Jurkat, Clone E6-1 (cell line): Measurements from ENCODE around the gene PKM. TPM values are rescaled to one million over a fixed set of nuclear protein-coding genes. Genes with fewer than 3 reads are reported as not detected.
"Not testable (repeated sequence)": the region's sequence is repeated elsewhere in the genome, so short reads cannot be mapped to it uniquely, and the experiment has no call there.

Experiments used
- DNase-seq: peaks from one replicate; pipeline ENCODE4 v3.0.0-alpha.2; 2011; ENCODE audit warnings: low read depth, low spot score
- H3K4me3 ChIP-seq: 2 replicates; pipeline ENCODE4 v1.5.1; 2011; ENCODE audit warnings: mild to moderate bottlenecking, low read length, control low read depth, moderate library complexity
- polyA plus RNA-seq: library from polyadenylated mRNA; unstranded; fragments of >200 nt; gene quantifications from one replicate; pipeline ENCODE4 v1.2.1, GENCODE V29; 2012; ENCODE audit warnings: missing spikeins; ENCODE audit not compliant: insufficient read length, insufficient read depth

PKM gene
- 1,111 TPM for polyA plus RNA-seq

- peak; percentile 99 for DNase-seq
Observed at GRCh38 chr15:72231066-72231832, at the start of gene PKM. Gene PKM (minus strand): TSS chr15:72231190. CDS start chr15:72219097, 12,093 bp downstream.

GRCh38 chr15:72280751-72281150 is 49.8 kb upstream of the PKM start:
- DNase-seq, result no peak
- H3K4me3 ChIP-seq, result no peak overlapping the region

More at GRCh38 chr15:72231066-72231832, at the start of gene PKM:
- H3K4me3 ChIP-seq, result peak within 1 kb of the TSS; percentile 93

- no peak for DNase-seq
- no peak overlapping the region for H3K4me3 ChIP-seq
Observed at GRCh38 chr15:72278737-72279136, 47.7 kb upstream of the PKM start.

GRCh38 chr15:72276326-72276700 is 45.3 kb upstream of the PKM start:
- DNase-seq, result no peak
- no peak overlapping the region for H3K4me3 ChIP-seq

GRCh38 chr15:72275635-72276325 is 44.8 kb upstream of the PKM start:
- not testable (repeated sequence) for DNase-seq, H3K4me3 ChIP-seq

- peak overlapping the region; percentile 56 for H3K4me3 ChIP-seq
- no peak for DNase-seq
Observed at GRCh38 chr15:72272997-72273352, 42.0 kb upstream of the PKM start.

DNA sequence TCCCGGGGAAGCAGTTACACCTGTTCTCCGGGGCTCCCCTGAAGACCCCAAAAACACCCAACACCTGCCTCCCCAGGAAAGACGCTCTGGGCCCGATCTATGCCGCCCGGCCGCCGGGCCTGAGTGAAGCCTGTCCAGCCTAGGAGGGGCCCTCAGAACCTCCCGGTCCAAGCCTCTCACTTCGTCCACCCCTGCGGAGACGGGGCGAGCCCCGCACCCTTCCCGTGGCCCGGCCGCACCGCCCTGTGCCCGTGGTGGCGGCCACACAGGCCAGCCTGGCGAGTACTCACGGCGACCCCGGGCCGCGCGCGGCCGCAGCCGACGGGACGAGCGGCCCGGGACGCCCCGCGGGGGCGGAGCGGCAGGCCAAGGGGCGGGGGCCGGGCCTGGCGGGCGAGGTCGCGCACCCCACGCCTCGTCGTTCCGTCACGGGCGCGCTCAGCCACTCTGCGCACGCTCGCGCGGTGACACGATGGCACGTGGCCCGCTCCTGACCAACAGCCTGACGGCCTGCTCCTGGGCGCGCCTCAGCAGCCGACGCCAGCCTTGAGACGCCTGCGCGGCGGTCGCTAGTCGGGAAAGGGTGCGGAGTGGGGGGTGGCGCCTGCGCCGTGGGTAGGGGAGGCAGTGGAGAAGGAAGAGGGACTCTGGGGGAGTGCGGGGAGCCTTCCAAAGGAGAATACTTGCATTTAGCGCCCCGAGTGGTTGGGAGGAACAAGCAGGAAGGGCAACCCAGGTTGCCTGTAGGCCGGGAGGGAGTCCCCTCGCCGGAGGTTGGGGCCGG is 41.4 kb upstream of the PKM start, which contains the start of gene PARP6:
TSS of gene PARP6 (minus strand) at position 342 of the 784 bp plus-strand sequence. CDS start 5,077 bp downstream, outside the sequence.
- peak within 1 kb of the TSS; percentile 83 for H3K4me3 ChIP-seq
- DNase-seq, result peak; percentile 97

- H3K4me3 ChIP-seq, result peak overlapping the region; percentile 83
Observed at GRCh38 chr15:72271895-72272212, 40.9 kb upstream of the PKM start.

GRCh38 chr15:72271221-72271620 is 40.2 kb upstream of the PKM start:
- peak overlapping the region; percentile 83 for H3K4me3 ChIP-seq

More at GRCh38 chr15:72271895-72272212, 40.9 kb upstream of the PKM start:
- no peak for DNase-seq

GRCh38 chr15:72269739-72270138 is 38.7 kb upstream of the PKM start:
- no peak for DNase-seq
- H3K4me3 ChIP-seq, result no peak overlapping the region

More at GRCh38 chr15:72271221-72271620, 40.2 kb upstream of the PKM start:
- DNase-seq, result no peak

GRCh38 chr15:72265031-72265430 is 34.0 kb upstream of the PKM start:
- H3K4me3 ChIP-seq, result no peak overlapping the region
- DNase-seq, result no peak

DNA sequence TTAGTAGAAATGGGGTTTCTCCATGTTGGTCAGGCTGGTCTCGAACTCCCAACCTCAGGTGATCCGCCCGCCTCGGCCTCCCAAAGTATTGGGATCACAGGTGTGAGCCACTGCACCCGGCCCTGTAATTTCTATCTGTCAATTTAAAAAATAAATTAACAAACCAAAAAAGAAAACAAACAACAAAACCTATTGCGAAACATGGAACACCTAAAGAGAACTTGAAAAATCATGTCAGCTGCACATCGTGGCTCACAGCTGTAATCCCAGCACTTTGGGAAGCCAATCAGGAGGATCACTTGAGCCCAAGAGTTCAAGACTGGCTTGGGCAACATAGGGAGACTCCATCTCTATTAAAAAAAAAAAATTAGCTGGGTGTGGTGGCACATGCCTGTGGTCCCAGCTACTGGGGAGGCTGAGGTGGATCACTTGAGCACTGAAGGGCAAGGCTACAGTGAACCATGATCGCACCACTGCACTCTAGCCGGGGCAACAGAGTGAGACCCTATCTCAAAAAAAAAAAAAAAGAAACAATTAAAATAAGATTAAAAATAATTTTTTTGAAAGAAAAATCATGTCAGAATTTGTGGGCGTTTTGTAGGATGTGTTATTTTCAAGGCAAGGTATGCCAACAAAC is 21.8 kb upstream of the PKM start:
- DNase-seq, result no peak
- H3K4me3 ChIP-seq, result no peak overlapping the region

DNA sequence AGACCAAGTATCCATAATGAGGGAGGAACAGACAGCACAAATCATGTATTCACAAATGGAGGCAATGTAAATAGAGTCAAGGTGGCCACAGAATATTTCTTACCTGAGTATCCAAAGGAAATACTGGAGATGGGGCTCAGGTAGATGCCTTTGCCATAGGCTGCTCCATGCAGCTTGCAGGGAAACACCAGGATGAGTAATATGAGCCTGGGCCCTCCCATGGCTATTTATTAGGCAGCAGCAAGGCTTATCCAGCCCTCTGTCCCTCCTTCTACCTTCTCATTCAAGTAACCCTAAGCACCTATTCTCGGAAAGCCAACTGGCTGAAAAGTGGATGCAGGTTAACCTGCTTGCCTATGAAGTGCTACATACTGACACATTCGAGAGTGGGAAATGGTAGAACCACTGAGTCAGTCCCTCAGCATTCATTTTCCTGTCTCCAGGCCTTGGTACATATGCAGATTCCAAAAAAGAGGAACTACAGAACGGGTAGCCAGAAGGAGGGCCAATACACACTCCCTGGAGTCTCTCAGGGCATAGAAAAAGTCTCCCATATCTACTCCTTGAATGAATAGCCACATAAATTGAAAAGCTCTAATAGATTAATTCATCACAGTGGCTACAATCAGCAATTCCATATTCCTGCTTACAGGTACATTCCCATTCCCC is 18.3 kb upstream of the PKM start:
- no peak for DNase-seq
- H3K4me3 ChIP-seq, result no peak overlapping the region

GRCh38 chr15:72248514-72248913 is 17.5 kb upstream of the PKM start:
- no peak overlapping the region for H3K4me3 ChIP-seq
- no peak for DNase-seq

DNA sequence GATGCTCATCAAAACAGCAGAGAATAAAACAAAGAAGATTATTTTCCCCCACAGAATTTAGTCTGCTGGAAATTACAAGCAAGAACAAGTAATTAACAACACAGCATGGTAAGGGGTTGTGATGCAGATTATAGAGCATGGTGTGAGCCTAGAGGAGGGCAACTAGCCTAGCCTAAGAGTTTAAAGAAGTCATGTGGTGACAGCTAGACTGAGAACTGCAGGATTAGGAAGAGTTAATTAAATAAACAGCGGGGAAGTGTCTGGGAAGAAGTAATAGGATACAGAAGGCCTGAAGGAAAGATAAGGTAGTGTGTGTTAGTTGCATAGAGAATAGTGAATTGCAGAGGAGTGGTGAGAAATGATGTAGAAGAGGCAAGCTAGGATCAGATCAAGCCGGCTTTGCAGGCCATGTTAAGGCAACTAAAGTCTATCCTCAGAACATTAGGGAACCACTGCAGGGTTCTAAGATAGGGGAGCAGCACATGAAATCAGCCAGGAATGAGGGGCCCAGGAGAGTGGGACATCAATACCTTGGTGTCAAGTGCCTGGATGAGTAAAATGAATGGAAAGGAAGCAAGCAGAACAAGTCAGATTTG is 11.9 kb upstream of the PKM start:
- DNase-seq, result no peak
- no peak overlapping the region for H3K4me3 ChIP-seq

DNA sequence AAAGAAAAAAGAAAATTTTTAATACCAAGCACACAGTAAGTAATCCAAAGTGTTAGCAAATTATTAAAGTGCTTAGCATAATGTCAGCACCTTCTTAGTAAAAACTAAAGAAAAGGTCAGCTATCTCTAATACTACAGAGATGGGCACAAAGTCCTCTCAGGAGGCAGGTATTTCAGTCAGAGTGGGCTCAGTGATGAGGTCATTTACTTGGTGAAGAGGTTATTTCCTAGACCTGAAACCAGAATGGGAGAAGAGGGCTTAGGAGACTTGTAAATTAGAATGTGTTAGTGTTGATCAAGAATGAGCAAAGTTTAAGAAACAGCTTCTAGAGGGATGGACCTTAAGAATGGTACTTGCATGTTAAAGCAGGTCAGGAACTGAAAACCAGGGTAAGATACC is 8.7 kb upstream of the PKM start:
- no peak for DNase-seq
- no peak overlapping the region for H3K4me3 ChIP-seq

DNA sequence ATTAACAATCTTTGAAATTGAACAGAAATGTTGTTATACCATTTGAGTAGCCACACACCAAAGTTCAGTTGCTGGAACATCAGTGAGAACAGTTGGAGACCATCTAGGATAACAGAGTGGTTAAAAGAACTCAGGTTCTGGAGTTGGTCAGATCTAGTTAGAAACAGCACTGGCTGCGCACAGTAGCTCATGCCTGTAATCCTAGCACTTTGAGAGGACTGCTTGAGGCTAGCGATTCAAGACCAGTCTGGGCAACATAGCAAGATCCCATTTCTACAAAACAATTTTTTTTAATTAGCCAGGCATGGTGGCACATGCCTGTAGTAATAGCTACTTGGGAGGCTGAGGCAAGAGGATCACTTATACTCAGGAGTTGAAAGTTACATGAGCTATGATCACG is 7.6 kb upstream of the PKM start:
- no peak for DNase-seq
- H3K4me3 ChIP-seq, result no peak overlapping the region

DNA sequence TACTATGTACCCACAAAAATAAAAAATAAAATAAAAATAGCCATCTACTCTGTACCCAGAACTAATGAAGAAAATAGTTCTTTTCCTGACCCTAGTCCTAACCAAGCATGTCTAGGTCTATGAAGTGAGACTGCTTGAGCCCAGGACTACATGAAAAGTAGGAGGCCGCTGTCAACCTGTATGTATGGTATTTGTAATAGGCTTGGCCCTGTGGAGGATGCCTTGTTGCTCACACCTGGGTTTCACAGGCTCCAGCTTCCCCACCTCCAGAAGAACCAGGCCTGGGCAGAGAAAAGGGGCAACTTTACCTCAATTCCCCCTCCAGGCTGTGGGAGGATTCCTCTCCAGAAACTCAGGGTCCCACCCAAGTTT is 6.8 kb upstream of the PKM start:
- H3K4me3 ChIP-seq, result no peak overlapping the region
- no peak for DNase-seq
